NCI-H345 (cell line): Measurements from ENCODE around the gene UBE2U.

ENCODE experiments used
- DNase-seq: peaks from one replicate; lab custom pipeline; 2025; lab: John Stamatoyannopoulos, UW

The UBE2U gene

GRCh38 chr1:64292399-64292798 is 89.0 kb downstream of the UBE2U start:
- DNase-seq = no peak

GRCh38 chr1:64293820-64294219 is 90.4 kb downstream of the UBE2U start:
- no peak for DNase-seq

- DNase-seq = no peak
These were observed 91.7 kb downstream of the UBE2U start for GRCh38 chr1:64295136-64295535.

- DNase-seq = no peak
These were observed 92.1 kb downstream of the UBE2U start for GRCh38 chr1:64295561-64295960.

- DNase-seq = no peak
These were observed 93.0 kb downstream of the UBE2U start for GRCh38 chr1:64296459-64296858.

GRCh38 chr1:64302194-64302593 is 98.8 kb downstream of the UBE2U start:
- DNase-seq = no peak

GRCh38 chr1:64302971-64303370 is 99.5 kb downstream of the UBE2U start:
- DNase-seq = no peak

GRCh38 chr1:64304823-64305222 is 101.4 kb downstream of the UBE2U start:
- no peak for DNase-seq

GRCh38 chr1:64308866-64309265 is 105.4 kb downstream of the UBE2U start:
- DNase-seq = no peak

- no peak for DNase-seq
These were observed 106.0 kb downstream of the UBE2U start for GRCh38 chr1:64309431-64309831.

- no peak for DNase-seq
These were observed 107.3 kb downstream of the UBE2U start for GRCh38 chr1:64310760-64311159.

GRCh38 chr1:64312431-64312830 is 109.0 kb downstream of the UBE2U start:
- no peak for DNase-seq

GRCh38 chr1:64315402-64315801 is 112.0 kb downstream of the UBE2U start:
- no peak for DNase-seq
